ENCODE measurements around the gene TBC1D22B. TPM values are rescaled to one million over a fixed set of nuclear protein-coding genes. Genes with fewer than 3 reads are reported as not detected.
A peak's percentile ranks its signal among the peaks of the same experiment; 100 is the strongest.

The TBC1D22B gene
- total and polyA plus RNA-seq, 9 of the 15 experiments (the other 6 are each of a cell fraction or from before 2014, with no cell fraction given), result 4.8 to 24.2 (median 13.5) TPM

GRCh38 chr6:37359039-37359438 is 101.5 kb downstream of the TBC1D22B start:
- no TSS peak for BruUV-seq (replicated peaks)
- Histone ChIP-seq H2AFZ (ENCODE audit: low read depth, low read length) (no peak overlapping the region), H3K9me3 (replicated peaks; ENCODE audit: control insufficient read depth, insufficient read depth, low read depth, low read length) (no peaks in the 10 kb centered on the region), H3K36me3 (ENCODE audit: control insufficient read depth, insufficient read depth, low read length) (peaks cover 42% of the 10 kb centered on the region), H4K20me1 (replicated peaks; ENCODE audit: control insufficient read depth, insufficient read depth, low read length) (peaks cover 4% of the 10 kb centered on the region; the same call in 1 of the 2 replicates), H3K4me3 (no peak overlapping the region), H3K4me1 (replicated peaks in 1 of 2; ENCODE audit: control insufficient read depth in 2 of 2, insufficient read depth in 2 of 2, low read length in 2 of 2) (peaks cover 16 to 23% of the 10 kb centered on the region in 2 experiments; a peak in 4 of 5 replicates), H3K4me2 (ENCODE audit: insufficient read depth, low read length) (no peak overlapping the region), H3K27me3 (ENCODE audit: control insufficient read depth in 2 of 2, insufficient read depth in 2 of 2, low read length in 2 of 2) (no peaks in the 10 kb centered on the region), H3K27ac (ENCODE audit: extremely low read depth, low read depth, low read length) (no peak overlapping the region), H3K79me2 (ENCODE audit: control insufficient read depth, insufficient read depth, low read length) (peaks cover 47% of the 10 kb centered on the region), H3K9me1 (ENCODE audit: control insufficient read depth, insufficient read depth, low read length) (no peaks in the 10 kb centered on the region), H3K9ac (ENCODE audit: insufficient read depth in 1 of 2, low read depth in 2 of 2, low read length in 2 of 2) (no peak overlapping the region)
- ATAC-seq (no peak), FAIRE-seq (no peak), DNase-seq (ENCODE audit: extremely low read depth in 1 of 4, low spot score in 3 of 4) (no peak)
- 44% methylated on average over 3 of the region's 3 CpGs for WGBS (ENCODE audit: insufficient coverage, low coverage, missing lambda C conversion rate)
- intact Hi-C loops (cut with micrococcal nuclease), result no loop called here
- TF ChIP-seq SMAD3 (CRISPR knock-in tag; conservative IDR thresholded peaks at IDR 0.05), result no peak
- TF ChIP-seq ATF7 (IDR thresholded peaks at IDR 0.05), result no peak
- peak; percentile 6 for TF ChIP-seq MEIS2 (IDR thresholded peaks at IDR 0.05; ENCODE audit: partially characterized antibody)
- TF ChIP-seq CBFA2T2 (conservative IDR thresholded peaks at IDR 0.05), result 0 out of 2 replicates have a peak, but pooled peaks have one; percentile 2
- TF ChIP-seq ARID1B (IDR thresholded peaks at IDR 0.05), result 0 out of 2 replicates have a peak, but pooled peaks have one; percentile 11
- in situ Hi-C loops (cut with MboI), result loop anchor here (25.0 kb wide), 1 partner anchor 1128 kb away; no protein-coding TSS in a partner anchor
- POLR2A ChIA-PET, result interaction anchor here (1.2 to 1.3 kb wide), 2 partner anchors 13 to 83 kb away, joined by 3 to 4 read pairs; no protein-coding TSS in a partner anchor
- CTCF ChIA-PET (ENCODE audit: low intra/inter-chr PET ratio), result no interaction called here
